Mammary epithelial cell (primary cell): Measurements from ENCODE around the gene SEMA4D.

Experiments used
- EZH2 ChIP-seq: IDR thresholded peaks from 2 replicates; pipeline ENCODE4 v1.6.1; 2012; ENCODE audit warnings: low read length, inconsistent platforms, borderline replicate concordance
- TF ChIP-seq, protein P1 (sequence below), 2 donors: IDR thresholded peaks in 1 of 2; conservative IDR thresholded peaks in 1 of 2; 2 replicates each; pipeline ENCODE4 v1.5.1; 2011 to 2012; ENCODE audit warnings: inconsistent platforms in 2 of 2, low read length in 2 of 2, mild to moderate bottlenecking in 2 of 2, control low read depth in 1 of 2, low read depth in 1 of 2; ENCODE audit not compliant: insufficient read depth in 1 of 2; ENCODE audit errors: extremely low read depth in 1 of 2

GRCh38 chr9:89491694-89492093 is 6.2 kb downstream of the SEMA4D start:
- TF ChIP-seq, protein P1, sequence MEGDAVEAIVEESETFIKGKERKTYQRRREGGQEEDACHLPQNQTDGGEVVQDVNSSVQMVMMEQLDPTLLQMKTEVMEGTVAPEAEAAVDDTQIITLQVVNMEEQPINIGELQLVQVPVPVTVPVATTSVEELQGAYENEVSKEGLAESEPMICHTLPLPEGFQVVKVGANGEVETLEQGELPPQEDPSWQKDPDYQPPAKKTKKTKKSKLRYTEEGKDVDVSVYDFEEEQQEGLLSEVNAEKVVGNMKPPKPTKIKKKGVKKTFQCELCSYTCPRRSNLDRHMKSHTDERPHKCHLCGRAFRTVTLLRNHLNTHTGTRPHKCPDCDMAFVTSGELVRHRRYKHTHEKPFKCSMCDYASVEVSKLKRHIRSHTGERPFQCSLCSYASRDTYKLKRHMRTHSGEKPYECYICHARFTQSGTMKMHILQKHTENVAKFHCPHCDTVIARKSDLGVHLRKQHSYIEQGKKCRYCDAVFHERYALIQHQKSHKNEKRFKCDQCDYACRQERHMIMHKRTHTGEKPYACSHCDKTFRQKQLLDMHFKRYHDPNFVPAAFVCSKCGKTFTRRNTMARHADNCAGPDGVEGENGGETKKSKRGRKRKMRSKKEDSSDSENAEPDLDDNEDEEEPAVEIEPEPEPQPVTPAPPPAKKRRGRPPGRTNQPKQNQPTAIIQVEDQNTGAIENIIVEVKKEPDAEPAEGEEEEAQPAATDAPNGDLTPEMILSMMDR (conservative IDR thresholded peaks at IDR 0.05 in 1 of 2, IDR thresholded peaks at IDR 0.05 in 1 of 2; ENCODE audit: extremely low read depth in 1 of 2, insufficient read depth in 1 of 2, low read depth in 1 of 2, low read length in 2 of 2): no peak
- no peak for TF ChIP-seq EZH2
